ENCODE measurements around the gene RNF213.

The RNF213 gene

GRCh38 chr17:80372922-80373570 is 112.4 kb downstream of the RNF213 start:
- no peak for DNase-seq (ENCODE audit: low read depth)

GRCh38 chr17:80374039-80374731 is 113.5 kb downstream of the RNF213 start:
- no peak for DNase-seq (ENCODE audit: low read depth)

- no peak for DNase-seq (ENCODE audit: low read depth)
Measured at GRCh38 chr17:80374732-80375585, 114.3 kb downstream of the RNF213 start.

- no peak for DNase-seq (ENCODE audit: low read depth)
Measured at GRCh38 chr17:80376531-80376930, 115.9 kb downstream of the RNF213 start.

- DNase-seq (ENCODE audit: low read depth) = no peak
Measured at GRCh38 chr17:80377798-80378197, 117.1 kb downstream of the RNF213 start.

- DNase-seq (ENCODE audit: low read depth) = no peak
Measured at GRCh38 chr17:80379348-80379747, 118.7 kb downstream of the RNF213 start.

- DNase-seq (ENCODE audit: low read depth) = no peak
Measured at GRCh38 chr17:80380068-80380467, 119.4 kb downstream of the RNF213 start.

GRCh38 chr17:80380555-80381002 is 119.9 kb downstream of the RNF213 start:
- DNase-seq (ENCODE audit: low read depth) = no peak

GRCh38 chr17:80381416-80381923 is 120.8 kb downstream of the RNF213 start:
- no peak for DNase-seq (ENCODE audit: low read depth)

GRCh38 chr17:80382446-80382845 is 121.8 kb downstream of the RNF213 start:
- DNase-seq (ENCODE audit: low read depth) = no peak

- no peak for DNase-seq (ENCODE audit: low read depth)
Measured at GRCh38 chr17:80382956-80383355, 122.3 kb downstream of the RNF213 start.

- DNase-seq (ENCODE audit: low read depth) = no peak
Measured at GRCh38 chr17:80384078-80384960, 123.7 kb downstream of the RNF213 start.

- DNase-seq (ENCODE audit: low read depth) = no peak
Measured at GRCh38 chr17:80385046-80385445, 124.4 kb downstream of the RNF213 start.

GRCh38 chr17:80386341-80386740 is 125.7 kb downstream of the RNF213 start:
- DNase-seq (ENCODE audit: low read depth) = no peak

- DNase-seq (ENCODE audit: low read depth) = no peak
Measured at GRCh38 chr17:80387071-80387470, 126.4 kb downstream of the RNF213 start.

GRCh38 chr17:80388175-80388574 is 127.5 kb downstream of the RNF213 start:
- no peak for DNase-seq (ENCODE audit: low read depth)

- no peak for DNase-seq (ENCODE audit: low read depth)
Measured at GRCh38 chr17:80388601-80389000, 127.9 kb downstream of the RNF213 start.

- DNase-seq (ENCODE audit: low read depth) = no peak
Measured at GRCh38 chr17:80389011-80389995, 128.7 kb downstream of the RNF213 start.

- no peak for DNase-seq (ENCODE audit: low read depth)
Measured at GRCh38 chr17:80393241-80393890, 132.7 kb downstream of the RNF213 start.

GRCh38 chr17:80393961-80394360 is 133.3 kb downstream of the RNF213 start:
- DNase-seq (ENCODE audit: low read depth) = no peak

All from stimulated activated CD8-positive, alpha-beta memory T cell treated with anti-CD3 and anti-CD28 coated beads, Interleukin-15, amount 100 ng/mL, for 1 hour (primary cell).